IPS-18a (cell line): ENCODE measurements around the gene SELENOM.
"Not testable (repeated sequence)": the region's sequence is repeated elsewhere in the genome, so short reads cannot be mapped to it uniquely, and the experiment has no call there.

ENCODE experiments used
- H3K27ac ChIP-seq: one replicate; pipeline ENCODE4 v1.5.1; 2013; ENCODE audit warnings: low read length
- H3K27me3 ChIP-seq: one replicate; pipeline ENCODE4 v1.6.1; 2013; ENCODE audit warnings: mild to moderate bottlenecking, low read length; ENCODE audit not compliant: control insufficient read depth, insufficient read depth
- H3K36me3 ChIP-seq: one replicate; pipeline ENCODE4 v1.6.1; 2013; ENCODE audit warnings: low read depth, low read length; ENCODE audit not compliant: control insufficient read depth
- H3K4me1 ChIP-seq: one replicate; pipeline ENCODE4 v1.6.1; 2013; ENCODE audit warnings: low read depth, low read length; ENCODE audit not compliant: control insufficient read depth
- H3K4me3 ChIP-seq: one replicate; pipeline ENCODE4 v1.5.1; 2013; ENCODE audit warnings: low read length
- H3K9ac ChIP-seq: one replicate; pipeline ENCODE4 v1.6.1; 2013; ENCODE audit warnings: mild to moderate bottlenecking, low read length, moderate library complexity
- H3K9me3 ChIP-seq: one replicate; pipeline ENCODE4 v1.6.1; 2013; ENCODE audit warnings: low read depth, low read length; ENCODE audit not compliant: control insufficient read depth

The SELENOM gene

GRCh38 chr22:31080164-31080847 is 27.1 kb downstream of the SELENOM start:
- Histone ChIP-seq H3K9me3 (no peaks in the 10 kb centered on the region), H3K27ac (no peak overlapping the region), H3K27me3 (peaks cover 11% of the 10 kb centered on the region), H3K4me1 (peaks cover 19% of the 10 kb centered on the region), H3K9ac (peak overlapping the region; percentile 73), H3K4me3 (peak overlapping the region; percentile 59), H3K36me3 (no peaks in the 10 kb centered on the region)

- H3K36me3 ChIP-seq, result no peaks in the 10 kb centered on the region
- no peak overlapping the region for H3K27ac ChIP-seq
- H3K9me3 ChIP-seq, result no peaks in the 10 kb centered on the region
- H3K9ac ChIP-seq, result no peak overlapping the region
- H3K4me1 ChIP-seq, result peaks cover 18% of the 10 kb centered on the region
- H3K27me3 ChIP-seq, result peaks cover 11% of the 10 kb centered on the region
- no peak overlapping the region for H3K4me3 ChIP-seq
Measured at GRCh38 chr22:31079095-31079642, 28.2 kb downstream of the SELENOM start.

GRCh38 chr22:31078389-31078788 is 29.0 kb downstream of the SELENOM start:
- H3K9ac ChIP-seq, H3K27ac ChIP-seq, H3K9me3 ChIP-seq, H3K36me3 ChIP-seq, H3K4me3 ChIP-seq: not testable (repeated sequence)
- H3K4me1 ChIP-seq, result peaks cover 10% of the 10 kb centered on the region
- H3K27me3 ChIP-seq, result peaks cover 11% of the 10 kb centered on the region

GRCh38 chr22:31077681-31078080 is 29.7 kb downstream of the SELENOM start:
- Histone ChIP-seq H3K9me3 (no peaks in the 10 kb centered on the region), H3K9ac (no peak overlapping the region), H3K27ac (no peak overlapping the region), H3K27me3 (peaks cover 11% of the 10 kb centered on the region), H3K4me3 (no peak overlapping the region), H3K36me3 (no peaks in the 10 kb centered on the region), H3K4me1 (peaks cover 5% of the 10 kb centered on the region)

- Histone ChIP-seq H3K27ac (no peak overlapping the region), H3K9me3 (no peaks in the 10 kb centered on the region), H3K27me3 (no peaks in the 10 kb centered on the region), H3K36me3 (no peaks in the 10 kb centered on the region), H3K4me1 (no peaks in the 10 kb centered on the region), H3K9ac (no peak overlapping the region), H3K4me3 (no peak overlapping the region)
Measured at GRCh38 chr22:31075961-31076360, 31.4 kb downstream of the SELENOM start.

GRCh38 chr22:31073545-31074145 is 33.7 kb downstream of the SELENOM start:
- not testable (repeated sequence) for H3K27ac ChIP-seq, H3K9ac ChIP-seq, H3K36me3 ChIP-seq, H3K9me3 ChIP-seq, H3K27me3 ChIP-seq, H3K4me1 ChIP-seq, H3K4me3 ChIP-seq

DNA sequence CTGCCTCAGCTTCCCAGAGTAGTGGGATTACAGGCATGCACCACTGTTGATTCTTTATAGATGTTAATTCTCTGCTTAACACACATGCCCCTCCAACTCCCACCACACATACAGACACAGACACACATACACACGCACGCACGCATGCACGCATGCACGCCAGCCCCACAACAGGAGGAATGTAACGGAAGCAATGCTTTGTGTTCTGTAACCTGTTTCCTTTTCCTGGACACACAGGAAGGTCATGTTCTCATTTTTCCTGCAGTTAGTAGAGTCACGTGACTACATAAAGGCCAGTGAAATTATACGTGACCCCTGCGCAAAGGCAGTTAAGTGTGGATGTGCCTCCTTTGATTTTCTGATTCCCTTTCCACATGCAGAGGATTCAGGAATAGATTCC is 34.2 kb downstream of the SELENOM start:
- not testable (repeated sequence) for H3K27ac ChIP-seq, H3K27me3 ChIP-seq

GRCh38 chr22:31069691-31070314 is 37.6 kb downstream of the SELENOM start:
- not testable (repeated sequence) for H3K36me3 ChIP-seq, H3K4me1 ChIP-seq, H3K9me3 ChIP-seq, H3K9ac ChIP-seq, H3K27me3 ChIP-seq, H3K27ac ChIP-seq, H3K4me3 ChIP-seq

More for the DNA sequence above, 34.2 kb downstream of the SELENOM start:
- not testable (repeated sequence) for H3K36me3 ChIP-seq, H3K4me3 ChIP-seq, H3K4me1 ChIP-seq, H3K9me3 ChIP-seq, H3K9ac ChIP-seq

- Histone ChIP-seq H3K27ac (no peak overlapping the region), H3K36me3 (no peaks in the 10 kb centered on the region), H3K27me3 (no peaks in the 10 kb centered on the region), H3K9me3 (no peaks in the 10 kb centered on the region), H3K4me3 (no peak overlapping the region), H3K4me1 (no peaks in the 10 kb centered on the region), H3K9ac (no peak overlapping the region)
Measured at GRCh38 chr22:31068970-31069369, 38.4 kb downstream of the SELENOM start.

- Histone ChIP-seq H3K27me3 (no peaks in the 10 kb centered on the region), H3K36me3 (no peaks in the 10 kb centered on the region), H3K9me3 (no peaks in the 10 kb centered on the region), H3K9ac (no peak overlapping the region), H3K27ac (no peak overlapping the region), H3K4me3 (no peak overlapping the region), H3K4me1 (no peaks in the 10 kb centered on the region)
Measured at GRCh38 chr22:31064369-31064768, 43.0 kb downstream of the SELENOM start.

DNA sequence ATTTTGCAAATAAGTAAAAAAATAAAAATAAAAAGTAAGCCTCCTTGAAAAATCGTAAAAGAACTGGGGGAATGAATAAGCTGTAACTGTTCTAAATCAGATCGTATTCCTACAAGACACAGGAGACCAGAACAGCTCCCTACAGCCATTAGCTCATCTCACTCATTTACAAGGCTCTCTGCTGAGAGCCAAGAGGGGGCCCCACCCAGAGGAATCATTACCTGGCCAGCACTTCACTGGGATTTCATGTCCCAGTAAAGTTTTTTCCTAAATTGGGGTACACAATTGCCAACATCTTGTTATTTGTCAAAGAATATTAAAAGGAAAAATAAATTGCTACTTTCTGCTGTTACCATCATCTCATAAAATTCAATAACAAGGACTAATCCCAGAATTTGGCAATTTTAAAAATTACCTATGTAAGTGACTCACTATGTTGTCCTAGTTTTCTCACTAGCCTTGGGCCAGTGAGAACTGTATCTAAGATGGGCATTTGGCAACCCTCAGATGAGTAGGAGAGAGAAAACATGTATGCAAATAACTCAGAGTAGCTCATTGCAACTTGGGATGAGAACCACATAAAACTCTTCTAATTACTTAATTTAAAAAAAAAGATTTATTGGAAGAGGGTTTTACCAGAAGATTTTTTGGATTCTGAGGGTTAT is 44.7 kb downstream of the SELENOM start:
- no peak overlapping the region for H3K4me3 ChIP-seq
- H3K9me3 ChIP-seq, result no peaks in the 10 kb centered on the region
- H3K27me3 ChIP-seq, result no peaks in the 10 kb centered on the region
- no peak overlapping the region for H3K9ac ChIP-seq
- H3K27ac ChIP-seq, result no peak overlapping the region
- no peaks in the 10 kb centered on the region for H3K4me1 ChIP-seq
- H3K36me3 ChIP-seq, result no peaks in the 10 kb centered on the region
